ENCODE data around the gene UGT1A5. TPM values are rescaled to one million over a fixed set of nuclear protein-coding genes. Genes with fewer than 3 reads are reported as not detected.
"Not testable (repeated sequence)": the region's sequence is repeated elsewhere in the genome, so short reads cannot be mapped to it uniquely, and the experiment has no call there.

Gene UGT1A5
- total RNA-seq, 1 donor from 2014 or later: not detected

DNA sequence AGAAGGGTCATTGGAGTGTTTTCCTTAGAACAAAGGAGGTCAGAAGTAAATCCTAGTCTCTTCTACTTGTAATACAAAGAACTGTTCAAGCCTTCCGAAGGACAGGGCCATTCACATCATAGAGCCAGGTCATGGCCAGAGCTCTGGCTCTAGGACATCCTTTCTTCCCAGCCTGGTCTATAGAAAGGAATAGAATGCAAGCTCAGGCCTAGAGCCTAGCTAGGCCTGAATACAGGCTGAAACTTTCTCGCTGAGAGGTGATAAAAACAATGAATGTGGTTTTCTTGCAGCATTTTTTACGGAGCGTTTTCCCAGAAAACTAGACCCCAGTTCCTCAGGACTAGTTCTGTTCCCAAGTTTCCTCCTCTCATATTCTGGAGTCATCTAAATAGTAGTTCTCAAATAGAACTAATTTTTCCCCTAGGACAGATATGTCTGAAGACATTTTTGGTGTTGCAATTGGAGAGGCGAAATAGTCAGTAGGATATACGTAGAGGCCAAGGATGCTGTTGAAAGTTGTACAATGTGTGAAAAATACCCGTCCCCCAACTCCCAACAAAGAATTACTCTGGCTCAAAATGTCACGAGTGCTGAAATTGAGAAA, 13.2 kb upstream of the UGT1A5 start:
- DNase-seq (ENCODE audit: low read depth): no peak
- TF ChIP-seq, protein P1, sequence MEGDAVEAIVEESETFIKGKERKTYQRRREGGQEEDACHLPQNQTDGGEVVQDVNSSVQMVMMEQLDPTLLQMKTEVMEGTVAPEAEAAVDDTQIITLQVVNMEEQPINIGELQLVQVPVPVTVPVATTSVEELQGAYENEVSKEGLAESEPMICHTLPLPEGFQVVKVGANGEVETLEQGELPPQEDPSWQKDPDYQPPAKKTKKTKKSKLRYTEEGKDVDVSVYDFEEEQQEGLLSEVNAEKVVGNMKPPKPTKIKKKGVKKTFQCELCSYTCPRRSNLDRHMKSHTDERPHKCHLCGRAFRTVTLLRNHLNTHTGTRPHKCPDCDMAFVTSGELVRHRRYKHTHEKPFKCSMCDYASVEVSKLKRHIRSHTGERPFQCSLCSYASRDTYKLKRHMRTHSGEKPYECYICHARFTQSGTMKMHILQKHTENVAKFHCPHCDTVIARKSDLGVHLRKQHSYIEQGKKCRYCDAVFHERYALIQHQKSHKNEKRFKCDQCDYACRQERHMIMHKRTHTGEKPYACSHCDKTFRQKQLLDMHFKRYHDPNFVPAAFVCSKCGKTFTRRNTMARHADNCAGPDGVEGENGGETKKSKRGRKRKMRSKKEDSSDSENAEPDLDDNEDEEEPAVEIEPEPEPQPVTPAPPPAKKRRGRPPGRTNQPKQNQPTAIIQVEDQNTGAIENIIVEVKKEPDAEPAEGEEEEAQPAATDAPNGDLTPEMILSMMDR (IDR thresholded peaks at IDR 0.05; ENCODE audit: insufficient read depth, low read length, poor library complexity, severe bottlenecking): no peak
- no peaks in the 10 kb centered on the region for H3K27me3 ChIP-seq (ENCODE audit: control insufficient read depth, insufficient read depth, low read length)
- H3K4me3 ChIP-seq (ENCODE audit: low read depth, low read length): no peak overlapping the region
- no peaks in the 10 kb centered on the region for H3K36me3 ChIP-seq (ENCODE audit: control insufficient read depth, insufficient read depth, low read length)

DNA sequence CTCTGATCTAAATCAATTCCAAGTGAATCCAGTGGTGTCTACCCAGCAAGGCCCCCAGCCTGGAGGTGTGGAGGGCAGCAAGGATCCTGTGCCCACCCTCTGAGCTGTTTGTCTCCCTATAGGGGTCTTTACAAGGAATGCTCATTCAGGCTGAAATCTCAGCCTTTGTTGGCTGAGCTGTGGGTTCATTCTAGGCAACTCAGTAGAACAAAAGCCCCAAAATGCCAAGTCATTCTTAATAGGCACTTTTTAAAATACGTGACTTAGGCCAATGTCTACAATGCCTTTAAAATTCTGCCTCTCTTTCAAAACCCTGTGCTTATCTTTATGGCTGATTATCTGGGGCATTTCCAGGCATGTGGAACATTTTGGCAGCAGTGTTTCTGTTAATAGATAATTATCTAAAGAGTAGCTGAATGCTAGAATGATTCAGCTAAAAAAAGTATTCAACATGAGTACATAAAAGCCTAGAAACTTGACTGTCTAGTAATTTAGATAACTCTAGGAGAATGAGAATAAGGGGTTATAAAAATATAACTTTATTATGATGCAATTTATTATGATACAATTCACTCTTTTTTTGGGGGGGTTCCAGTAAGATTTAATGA, 12.6 kb upstream of the UGT1A5 start:
- H3K36me3 ChIP-seq (ENCODE audit: control insufficient read depth, insufficient read depth, low read length): no peaks in the 10 kb centered on the region
- DNase-seq (ENCODE audit: low read depth): peak; percentile 57
- TF ChIP-seq, protein P1 (IDR thresholded peaks at IDR 0.05; ENCODE audit: insufficient read depth, low read length, poor library complexity, severe bottlenecking): no peak
- H3K27me3 ChIP-seq (ENCODE audit: control insufficient read depth, insufficient read depth, low read length): no peaks in the 10 kb centered on the region
- H3K4me3 ChIP-seq (ENCODE audit: low read depth, low read length): no peak overlapping the region

GRCh38 chr2:233700842-233701241, 11.9 kb upstream of the UGT1A5 start:
- not testable (repeated sequence) for H3K4me3 ChIP-seq (ENCODE audit: low read depth, low read length); H3K27me3 ChIP-seq (ENCODE audit: control insufficient read depth, insufficient read depth, low read length); H3K36me3 ChIP-seq (ENCODE audit: control insufficient read depth, insufficient read depth, low read length); DNase-seq (ENCODE audit: low read depth)

DNA sequence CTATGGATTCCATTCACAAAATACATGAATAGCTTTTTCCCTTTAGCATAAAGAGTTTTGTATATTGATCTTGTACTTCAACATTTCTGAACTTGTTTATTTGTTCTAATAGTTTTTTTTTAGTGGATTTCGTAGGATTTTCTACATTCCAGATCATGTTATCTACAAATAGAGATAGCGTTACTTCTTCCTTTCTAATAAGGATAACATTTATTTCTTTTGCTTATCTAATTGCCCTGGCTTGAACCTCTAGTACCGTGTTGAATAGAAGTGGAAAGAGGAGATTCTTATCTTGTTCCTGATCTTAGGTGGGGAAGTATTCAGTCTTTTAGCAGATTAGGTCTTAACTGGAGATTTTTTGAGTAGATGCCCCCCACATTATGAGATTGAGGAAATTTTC, 10.5 kb upstream of the UGT1A5 start:
- TF ChIP-seq, protein P1 (IDR thresholded peaks at IDR 0.05; ENCODE audit: insufficient read depth, low read length, poor library complexity, severe bottlenecking): no peak
- Histone ChIP-seq H3K27me3 (ENCODE audit: control insufficient read depth, insufficient read depth, low read length) (no peaks in the 10 kb centered on the region), H3K4me3 (ENCODE audit: low read depth, low read length) (no peak overlapping the region), H3K36me3 (ENCODE audit: control insufficient read depth, insufficient read depth, low read length) (no peaks in the 10 kb centered on the region)
- no peak for DNase-seq (ENCODE audit: low read depth)

DNA sequence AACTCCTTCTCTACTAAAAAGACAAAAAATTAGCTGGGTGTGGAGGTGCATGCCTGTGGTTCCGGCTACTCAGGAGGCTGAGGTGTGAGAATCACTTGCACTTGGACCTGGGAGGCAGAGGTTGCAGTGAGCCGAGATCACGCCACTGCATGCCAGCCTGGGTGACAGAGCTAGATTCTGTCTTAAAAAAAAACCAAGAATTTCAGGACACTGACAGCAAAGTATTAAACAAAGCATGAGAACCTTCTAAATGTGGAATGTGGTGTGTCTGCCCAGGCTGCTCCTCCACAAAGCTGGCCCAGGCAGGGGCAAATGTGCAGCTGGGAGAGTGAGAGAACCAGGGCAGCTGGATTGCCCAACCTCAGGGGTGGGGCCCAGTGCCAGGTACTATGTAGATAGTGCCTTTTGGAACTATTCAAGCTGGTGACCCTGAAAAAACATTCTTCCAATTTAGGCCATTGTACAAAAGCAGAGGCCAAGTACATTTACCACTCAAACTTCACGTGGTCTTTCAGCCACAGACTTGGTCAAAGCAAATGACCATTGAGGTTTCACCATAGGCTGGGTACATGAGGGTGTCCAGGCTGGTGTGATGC, 6.7 kb upstream of the UGT1A5 start:
- peak; percentile 32 for DNase-seq (ENCODE audit: low read depth)
- H3K27me3 ChIP-seq (ENCODE audit: control insufficient read depth, insufficient read depth, low read length): no peaks in the 10 kb centered on the region
- TF ChIP-seq, protein P1 (IDR thresholded peaks at IDR 0.05; ENCODE audit: insufficient read depth, low read length, poor library complexity, severe bottlenecking): no peak
- H3K4me3 ChIP-seq (ENCODE audit: low read depth, low read length): no peak overlapping the region
- no peaks in the 10 kb centered on the region for H3K36me3 ChIP-seq (ENCODE audit: control insufficient read depth, insufficient read depth, low read length)

DNA sequence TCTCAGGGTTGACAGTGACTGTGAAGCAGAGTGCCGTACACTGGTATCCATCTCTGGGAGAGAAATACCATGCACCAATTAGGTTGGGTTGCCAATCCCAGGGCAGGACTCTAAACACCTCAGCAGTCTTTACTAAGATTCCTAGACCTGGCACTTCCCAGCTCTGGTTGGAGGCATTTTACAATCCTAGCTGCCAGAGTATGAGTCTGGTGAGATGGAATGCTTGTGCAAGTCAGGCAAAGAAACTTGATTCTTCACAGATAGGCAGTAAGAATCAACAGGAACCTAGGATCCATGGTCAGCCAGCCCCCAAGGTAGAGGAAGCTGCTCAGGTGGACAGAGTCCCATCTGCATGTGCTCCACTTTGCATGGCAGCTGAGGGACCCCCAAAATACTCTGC, 6.0 kb upstream of the UGT1A5 start:
- Histone ChIP-seq H3K27me3 (ENCODE audit: control insufficient read depth, insufficient read depth, low read length) (no peaks in the 10 kb centered on the region), H3K4me3 (ENCODE audit: low read depth, low read length) (no peak overlapping the region), H3K36me3 (ENCODE audit: control insufficient read depth, insufficient read depth, low read length) (no peaks in the 10 kb centered on the region)
- peak; percentile 53 for DNase-seq (ENCODE audit: low read depth)
- TF ChIP-seq, protein P1 (IDR thresholded peaks at IDR 0.05; ENCODE audit: insufficient read depth, low read length, poor library complexity, severe bottlenecking): no peak

Data from kidney epithelial cell (primary cell).